Esophagus squamous epithelium (tissue), 4 donors: Measurements from ENCODE around the gene HMCN1.

Experiments used
- POLR2A ChIP-seq, 4 donors: fragments of 450-650 bp; IDR thresholded peaks; one replicate each; pipeline ENCODE4 v1.6.1; 2017; ENCODE audit warnings: antibody characterized with exemption in 4 of 4, mild to moderate bottlenecking in 4 of 4, moderate library complexity in 3 of 4
- TF ChIP-seq, protein P1 (sequence below), 6 experiments: fragments of 450-650 bp in 4 of 6; fragments of 200-600 bp in 2 of 6; sonication (generic) in 2 of 6; IDR thresholded peaks; one replicate each; pipeline ENCODE4 v1.5.1; 2016 to 2019; ENCODE audit warnings: antibody characterized with exemption in 6 of 6, mild to moderate bottlenecking in 4 of 6, moderate library complexity in 4 of 6

DNA sequence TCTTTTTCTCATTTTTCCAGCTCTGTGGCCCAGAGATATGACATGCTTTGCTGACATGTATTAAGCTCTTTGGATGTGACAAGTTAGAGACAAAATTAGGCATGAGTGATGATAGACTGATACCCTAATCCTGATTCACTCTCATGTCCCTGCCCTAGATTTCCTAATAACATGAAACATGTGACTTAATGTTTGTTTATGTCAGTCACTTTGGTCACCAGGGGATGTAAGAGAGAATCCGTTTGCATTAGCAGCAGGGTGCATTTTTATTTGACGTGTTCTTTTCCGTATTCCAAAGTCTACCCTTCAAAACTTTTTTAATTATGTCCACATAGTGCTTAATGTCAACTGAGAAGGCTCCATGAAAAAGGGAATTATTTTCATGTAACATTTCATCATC, 192.4 kb downstream of the HMCN1 start:
- TF ChIP-seq POLR2A (IDR thresholded peaks at IDR 0.05), result no peak
- TF ChIP-seq, protein P1, sequence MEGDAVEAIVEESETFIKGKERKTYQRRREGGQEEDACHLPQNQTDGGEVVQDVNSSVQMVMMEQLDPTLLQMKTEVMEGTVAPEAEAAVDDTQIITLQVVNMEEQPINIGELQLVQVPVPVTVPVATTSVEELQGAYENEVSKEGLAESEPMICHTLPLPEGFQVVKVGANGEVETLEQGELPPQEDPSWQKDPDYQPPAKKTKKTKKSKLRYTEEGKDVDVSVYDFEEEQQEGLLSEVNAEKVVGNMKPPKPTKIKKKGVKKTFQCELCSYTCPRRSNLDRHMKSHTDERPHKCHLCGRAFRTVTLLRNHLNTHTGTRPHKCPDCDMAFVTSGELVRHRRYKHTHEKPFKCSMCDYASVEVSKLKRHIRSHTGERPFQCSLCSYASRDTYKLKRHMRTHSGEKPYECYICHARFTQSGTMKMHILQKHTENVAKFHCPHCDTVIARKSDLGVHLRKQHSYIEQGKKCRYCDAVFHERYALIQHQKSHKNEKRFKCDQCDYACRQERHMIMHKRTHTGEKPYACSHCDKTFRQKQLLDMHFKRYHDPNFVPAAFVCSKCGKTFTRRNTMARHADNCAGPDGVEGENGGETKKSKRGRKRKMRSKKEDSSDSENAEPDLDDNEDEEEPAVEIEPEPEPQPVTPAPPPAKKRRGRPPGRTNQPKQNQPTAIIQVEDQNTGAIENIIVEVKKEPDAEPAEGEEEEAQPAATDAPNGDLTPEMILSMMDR (IDR thresholded peaks at IDR 0.05), result no peak
